Sigmoid colon (tissue), 4 donors: ENCODE results near the gene METTL21C.

Experiments
- CTCF ChIP-seq, 4 experiments: fragments of 450-650 bp in 3 of 4; fragments of 200-600 bp in 1 of 4; IDR thresholded peaks; one replicate each; pipeline ENCODE4 v1.5.1; 2016 to 2019; ENCODE audit warnings: antibody characterized with exemption in 4 of 4, mild to moderate bottlenecking in 3 of 4, moderate library complexity in 2 of 4
- EP300 ChIP-seq, 4 donors: sonication (generic); formaldehyde crosslinking; IDR thresholded peaks; one replicate each; pipeline ENCODE4 v1.6.1; 2017; ENCODE audit warnings: antibody characterized with exemption in 4 of 4
- POLR2A ChIP-seq, 2 donors: fragments of 450-650 bp; IDR thresholded peaks; one replicate each; pipeline ENCODE4 v1.6.1; 2016; ENCODE audit warnings: antibody characterized with exemption in 2 of 2, mild to moderate bottlenecking in 2 of 2, moderate library complexity in 2 of 2

- no peak for TF ChIP-seq CTCF (IDR thresholded peaks at IDR 0.05)
- TF ChIP-seq POLR2A (IDR thresholded peaks at IDR 0.05): no peak
- no peak for TF ChIP-seq EP300 (IDR thresholded peaks at IDR 0.05)
Measured at GRCh38 chr13:102654756-102655155, 40.1 kb downstream of the METTL21C start.
